GM12878 (cell line): ENCODE data around the gene SLC15A4. TPM values are rescaled to one million over a fixed set of nuclear protein-coding genes. Genes with fewer than 3 reads are reported as not detected.
A peak's percentile ranks its signal among the peaks of the same experiment; 100 is the strongest.

ENCODE experiments used
- CHD1 ChIP-seq: IDR thresholded peaks from 2 replicates; pipeline ENCODE4 v1.6.1; 2012; ENCODE audit warnings: low read depth, low read length, improper control_type of control experiment
- FOXK2 ChIP-seq: fragments of 450-650 bp; IDR thresholded peaks from 2 replicates; pipeline ENCODE4 v1.6.1; 2017; ENCODE audit warnings: mild to moderate bottlenecking, moderate library complexity
- HCFC1 ChIP-seq: fragments of 150-350 bp; IDR thresholded peaks from 2 replicates; pipeline ENCODE4 v1.6.1; 2014; ENCODE audit warnings: low read length
- NFYB ChIP-seq: IDR thresholded peaks from 2 replicates; pipeline ENCODE4 v1.6.1; 2011; ENCODE audit warnings: low read depth, mild to moderate bottlenecking, low read length, improper control_type of control experiment, moderate library complexity; ENCODE audit not compliant: insufficient read depth
- PML ChIP-seq: IDR thresholded peaks from 2 replicates; pipeline ENCODE4 v1.6.1; 2012; ENCODE audit warnings: low read length, inconsistent platforms
- SMAD5 ChIP-seq: IDR thresholded peaks from 2 replicates; pipeline ENCODE4 v1.6.1; 2016; ENCODE audit warnings: antibody characterized with exemption, low read depth
- SPI1 ChIP-seq: IDR thresholded peaks from 2 replicates; pipeline ENCODE4 v1.6.1; 2011; ENCODE audit warnings: low read depth, mild to moderate bottlenecking, low read length, moderate library complexity, borderline replicate concordance; ENCODE audit not compliant: insufficient read depth
- TBL1XR1 ChIP-seq: IDR thresholded peaks from 2 replicates; pipeline ENCODE4 v1.6.1; 2012; ENCODE audit warnings: low read depth, low read length, improper control_type of control experiment
- TCF3 ChIP-seq: IDR thresholded peaks from 2 replicates; pipeline ENCODE4 v1.6.1; 2012; ENCODE audit warnings: low read depth, mild to moderate bottlenecking, low read length, borderline replicate concordance; ENCODE audit not compliant: insufficient read depth
- ZZZ3 ChIP-seq: IDR thresholded peaks from 2 replicates; pipeline ENCODE4 v1.6.1; 2011; ENCODE audit warnings: low read depth; ENCODE audit not compliant: control insufficient read depth, insufficient read length
- polyA plus RNA-seq, 11 experiments: library from polyadenylated mRNA; depleted of rRNA in 4 of 11; unstranded in 6 of 11; stranded (reverse) in 5 of 11; fragments of >200 nt; fragmentation: Nextera tagmentation in 4 of 11; fragmentation: Illumina TruSeq in 1 of 11; extraction: Ambion mirVana in 4 of 11; extraction: Trizol in 1 of 11; gene quantifications; 1 replicate in 1 of 11; 2 replicates in 10 of 11; pipeline versions ENCODE4 v1.2.1 to v1.2.3, GENCODE V29; 2011 to 2016; ENCODE audit warnings: inconsistent platforms in 2 of 11, missing spikeins in 2 of 11, low read depth in 1 of 11
- total RNA-seq, 4 experiments: library from RNA; depleted of rRNA in 3 of 4; stranded (reverse); fragments of >200 nt in 3 of 4; fragmentation: Illumina TruSeq in 1 of 4; extraction: Trizol in 1 of 4; gene quantifications; 2 replicates each; pipeline versions ENCODE4 v1.2.1 to v1.2.3, GENCODE V29; 2013 to 2021
- TF ChIP-seq, protein P1 (sequence below): fragments of 450-650 bp; IDR thresholded peaks from 2 replicates; pipeline ENCODE4 v1.6.1; 2017; ENCODE audit warnings: mild to moderate bottlenecking, moderate library complexity
- TF ChIP-seq, protein P2 (sequence below): fragments of 450-650 bp; IDR thresholded peaks from 2 replicates; pipeline ENCODE4 v1.6.1; 2016; ENCODE audit warnings: mild to moderate bottlenecking, moderate library complexity, borderline replicate concordance
- TF ChIP-seq, protein P3 (sequence below): fragments of 450-650 bp; IDR thresholded peaks from 2 replicates; pipeline ENCODE4 v1.6.1; 2017; ENCODE audit warnings: mild to moderate bottlenecking, moderate library complexity
- TF ChIP-seq, protein P4 (sequence below): fragments of 150-350 bp; IDR thresholded peaks from 2 replicates; pipeline ENCODE4 v1.6.1; 2014; ENCODE audit warnings: mild to moderate bottlenecking, low read depth, low read length

SLC15A4 gene
- total and polyA plus RNA-seq, 10 of the 15 experiments (the other 5 are each of a cell fraction or from before 2014, with no cell fraction given), result 12.7 to 257 (median 36.6) TPM

DNA sequence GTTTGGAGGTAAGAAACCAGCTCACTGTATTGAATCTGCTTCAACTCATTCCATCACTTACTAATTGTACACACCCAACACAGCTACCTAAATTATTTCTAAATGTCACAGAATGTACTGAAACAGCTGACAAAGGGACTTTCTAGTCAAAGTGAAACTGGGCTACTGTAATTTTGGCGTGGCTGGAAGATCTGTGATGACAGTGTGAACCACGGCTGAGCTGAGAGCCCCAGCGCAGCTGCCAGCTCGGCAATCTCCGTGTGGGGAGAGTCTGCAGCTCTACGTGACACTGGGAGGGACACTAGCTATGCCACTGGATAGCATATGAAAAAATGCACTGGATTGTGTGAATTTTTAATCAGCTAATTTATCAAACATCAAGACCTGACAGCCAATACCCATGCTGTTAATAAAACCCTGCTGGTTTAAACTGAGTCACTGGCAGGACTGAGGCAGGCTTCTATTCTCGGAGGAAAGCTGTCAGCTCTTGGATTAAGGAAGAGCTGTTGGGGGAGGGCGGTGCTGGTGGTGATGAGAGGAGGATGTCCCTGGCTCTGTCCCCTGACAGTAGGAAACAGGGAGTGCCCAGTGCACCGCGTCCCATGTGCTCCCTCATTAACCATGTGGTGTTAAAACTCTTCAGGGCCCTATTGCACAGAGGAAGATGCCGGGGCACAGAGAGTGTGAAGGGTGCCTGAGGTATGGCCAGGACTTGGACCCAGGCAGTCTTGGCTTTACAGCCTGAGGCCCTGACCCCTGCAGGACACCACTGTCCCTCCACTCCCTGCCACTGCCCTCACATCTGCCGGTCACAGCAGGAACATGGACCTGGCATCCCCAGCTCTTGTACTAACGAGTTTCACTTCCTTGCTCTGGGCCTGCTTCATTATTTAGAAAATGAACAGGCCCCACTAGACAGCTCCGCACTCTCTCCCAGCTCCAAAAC, 13.3 kb downstream of the SLC15A4 start (continued):
- no peak for TF ChIP-seq FOXK2
- TF ChIP-seq, protein P1, sequence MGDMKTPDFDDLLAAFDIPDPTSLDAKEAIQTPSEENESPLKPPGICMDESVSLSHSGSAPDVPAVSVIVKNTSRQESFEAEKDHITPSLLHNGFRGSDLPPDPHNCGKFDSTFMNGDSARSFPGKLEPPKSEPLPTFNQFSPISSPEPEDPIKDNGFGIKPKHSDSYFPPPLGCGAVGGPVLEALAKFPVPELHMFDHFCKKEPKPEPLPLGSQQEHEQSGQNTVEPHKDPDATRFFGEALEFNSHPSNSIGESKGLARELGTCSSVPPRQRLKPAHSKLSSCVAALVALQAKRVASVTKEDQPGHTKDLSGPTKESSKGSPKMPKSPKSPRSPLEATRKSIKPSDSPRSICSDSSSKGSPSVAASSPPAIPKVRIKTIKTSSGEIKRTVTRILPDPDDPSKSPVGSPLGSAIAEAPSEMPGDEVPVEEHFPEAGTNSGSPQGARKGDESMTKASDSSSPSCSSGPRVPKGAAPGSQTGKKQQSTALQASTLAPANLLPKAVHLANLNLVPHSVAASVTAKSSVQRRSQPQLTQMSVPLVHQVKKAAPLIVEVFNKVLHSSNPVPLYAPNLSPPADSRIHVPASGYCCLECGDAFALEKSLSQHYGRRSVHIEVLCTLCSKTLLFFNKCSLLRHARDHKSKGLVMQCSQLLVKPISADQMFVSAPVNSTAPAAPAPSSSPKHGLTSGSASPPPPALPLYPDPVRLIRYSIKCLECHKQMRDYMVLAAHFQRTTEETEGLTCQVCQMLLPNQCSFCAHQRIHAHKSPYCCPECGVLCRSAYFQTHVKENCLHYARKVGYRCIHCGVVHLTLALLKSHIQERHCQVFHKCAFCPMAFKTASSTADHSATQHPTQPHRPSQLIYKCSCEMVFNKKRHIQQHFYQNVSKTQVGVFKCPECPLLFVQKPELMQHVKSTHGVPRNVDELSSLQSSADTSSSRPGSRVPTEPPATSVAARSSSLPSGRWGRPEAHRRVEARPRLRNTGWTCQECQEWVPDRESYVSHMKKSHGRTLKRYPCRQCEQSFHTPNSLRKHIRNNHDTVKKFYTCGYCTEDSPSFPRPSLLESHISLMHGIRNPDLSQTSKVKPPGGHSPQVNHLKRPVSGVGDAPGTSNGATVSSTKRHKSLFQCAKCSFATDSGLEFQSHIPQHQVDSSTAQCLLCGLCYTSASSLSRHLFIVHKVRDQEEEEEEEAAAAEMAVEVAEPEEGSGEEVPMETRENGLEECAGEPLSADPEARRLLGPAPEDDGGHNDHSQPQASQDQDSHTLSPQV, result peak; percentile 68
- 0 out of 2 replicates have a peak, but pooled peaks have one; percentile 52 for TF ChIP-seq SMAD5
- peak; percentile 95 for TF ChIP-seq TCF3
- no peak for TF ChIP-seq HCFC1
- no peak; the same call in 1 of the 2 replicates for TF ChIP-seq TBL1XR1
- no peak for TF ChIP-seq NFYB
- peak; percentile 63 for TF ChIP-seq PML
- TF ChIP-seq ZZZ3, result no peak
- TF ChIP-seq, protein P2, sequence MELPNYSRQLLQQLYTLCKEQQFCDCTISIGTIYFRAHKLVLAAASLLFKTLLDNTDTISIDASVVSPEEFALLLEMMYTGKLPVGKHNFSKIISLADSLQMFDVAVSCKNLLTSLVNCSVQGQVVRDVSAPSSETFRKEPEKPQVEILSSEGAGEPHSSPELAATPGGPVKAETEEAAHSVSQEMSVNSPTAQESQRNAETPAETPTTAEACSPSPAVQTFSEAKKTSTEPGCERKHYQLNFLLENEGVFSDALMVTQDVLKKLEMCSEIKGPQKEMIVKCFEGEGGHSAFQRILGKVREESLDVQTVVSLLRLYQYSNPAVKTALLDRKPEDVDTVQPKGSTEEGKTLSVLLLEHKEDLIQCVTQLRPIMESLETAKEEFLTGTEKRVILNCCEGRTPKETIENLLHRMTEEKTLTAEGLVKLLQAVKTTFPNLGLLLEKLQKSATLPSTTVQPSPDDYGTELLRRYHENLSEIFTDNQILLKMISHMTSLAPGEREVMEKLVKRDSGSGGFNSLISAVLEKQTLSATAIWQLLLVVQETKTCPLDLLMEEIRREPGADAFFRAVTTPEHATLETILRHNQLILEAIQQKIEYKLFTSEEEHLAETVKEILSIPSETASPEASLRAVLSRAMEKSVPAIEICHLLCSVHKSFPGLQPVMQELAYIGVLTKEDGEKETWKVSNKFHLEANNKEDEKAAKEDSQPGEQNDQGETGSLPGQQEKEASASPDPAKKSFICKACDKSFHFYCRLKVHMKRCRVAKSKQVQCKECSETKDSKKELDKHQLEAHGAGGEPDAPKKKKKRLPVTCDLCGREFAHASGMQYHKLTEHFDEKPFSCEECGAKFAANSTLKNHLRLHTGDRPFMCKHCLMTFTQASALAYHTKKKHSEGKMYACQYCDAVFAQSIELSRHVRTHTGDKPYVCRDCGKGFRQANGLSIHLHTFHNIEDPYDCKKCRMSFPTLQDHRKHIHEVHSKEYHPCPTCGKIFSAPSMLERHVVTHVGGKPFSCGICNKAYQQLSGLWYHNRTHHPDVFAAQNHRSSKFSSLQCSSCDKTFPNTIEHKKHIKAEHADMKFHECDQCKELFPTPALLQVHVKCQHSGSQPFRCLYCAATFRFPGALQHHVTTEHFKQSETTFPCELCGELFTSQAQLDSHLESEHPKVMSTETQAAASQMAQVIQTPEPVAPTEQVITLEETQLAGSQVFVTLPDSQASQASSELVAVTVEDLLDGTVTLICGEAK, result no peak; the same call in 1 of the 2 replicates
- TF ChIP-seq, protein P3, sequence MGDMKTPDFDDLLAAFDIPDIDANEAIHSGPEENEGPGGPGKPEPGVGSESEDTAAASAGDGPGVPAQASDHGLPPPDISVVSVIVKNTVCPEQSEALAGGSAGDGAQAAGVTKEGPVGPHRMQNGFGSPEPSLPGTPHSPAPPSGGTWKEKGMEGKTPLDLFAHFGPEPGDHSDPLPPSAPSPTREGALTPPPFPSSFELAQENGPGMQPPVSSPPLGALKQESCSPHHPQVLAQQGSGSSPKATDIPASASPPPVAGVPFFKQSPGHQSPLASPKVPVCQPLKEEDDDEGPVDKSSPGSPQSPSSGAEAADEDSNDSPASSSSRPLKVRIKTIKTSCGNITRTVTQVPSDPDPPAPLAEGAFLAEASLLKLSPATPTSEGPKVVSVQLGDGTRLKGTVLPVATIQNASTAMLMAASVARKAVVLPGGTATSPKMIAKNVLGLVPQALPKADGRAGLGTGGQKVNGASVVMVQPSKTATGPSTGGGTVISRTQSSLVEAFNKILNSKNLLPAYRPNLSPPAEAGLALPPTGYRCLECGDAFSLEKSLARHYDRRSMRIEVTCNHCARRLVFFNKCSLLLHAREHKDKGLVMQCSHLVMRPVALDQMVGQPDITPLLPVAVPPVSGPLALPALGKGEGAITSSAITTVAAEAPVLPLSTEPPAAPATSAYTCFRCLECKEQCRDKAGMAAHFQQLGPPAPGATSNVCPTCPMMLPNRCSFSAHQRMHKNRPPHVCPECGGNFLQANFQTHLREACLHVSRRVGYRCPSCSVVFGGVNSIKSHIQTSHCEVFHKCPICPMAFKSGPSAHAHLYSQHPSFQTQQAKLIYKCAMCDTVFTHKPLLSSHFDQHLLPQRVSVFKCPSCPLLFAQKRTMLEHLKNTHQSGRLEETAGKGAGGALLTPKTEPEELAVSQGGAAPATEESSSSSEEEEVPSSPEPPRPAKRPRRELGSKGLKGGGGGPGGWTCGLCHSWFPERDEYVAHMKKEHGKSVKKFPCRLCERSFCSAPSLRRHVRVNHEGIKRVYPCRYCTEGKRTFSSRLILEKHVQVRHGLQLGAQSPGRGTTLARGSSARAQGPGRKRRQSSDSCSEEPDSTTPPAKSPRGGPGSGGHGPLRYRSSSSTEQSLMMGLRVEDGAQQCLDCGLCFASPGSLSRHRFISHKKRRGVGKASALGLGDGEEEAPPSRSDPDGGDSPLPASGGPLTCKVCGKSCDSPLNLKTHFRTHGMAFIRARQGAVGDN, result peak; percentile 96
- peak; percentile 98 for TF ChIP-seq SPI1
- no peak; the same call in 1 of the 2 replicates for TF ChIP-seq CHD1
- TF ChIP-seq, protein P4, sequence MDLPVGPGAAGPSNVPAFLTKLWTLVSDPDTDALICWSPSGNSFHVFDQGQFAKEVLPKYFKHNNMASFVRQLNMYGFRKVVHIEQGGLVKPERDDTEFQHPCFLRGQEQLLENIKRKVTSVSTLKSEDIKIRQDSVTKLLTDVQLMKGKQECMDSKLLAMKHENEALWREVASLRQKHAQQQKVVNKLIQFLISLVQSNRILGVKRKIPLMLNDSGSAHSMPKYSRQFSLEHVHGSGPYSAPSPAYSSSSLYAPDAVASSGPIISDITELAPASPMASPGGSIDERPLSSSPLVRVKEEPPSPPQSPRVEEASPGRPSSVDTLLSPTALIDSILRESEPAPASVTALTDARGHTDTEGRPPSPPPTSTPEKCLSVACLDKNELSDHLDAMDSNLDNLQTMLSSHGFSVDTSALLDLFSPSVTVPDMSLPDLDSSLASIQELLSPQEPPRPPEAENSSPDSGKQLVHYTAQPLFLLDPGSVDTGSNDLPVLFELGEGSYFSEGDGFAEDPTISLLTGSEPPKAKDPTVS, result no peak
